Omental fat pad (tissue), 4 donors: ENCODE results near the gene RPAIN. TPM values are rescaled to one million over a fixed set of nuclear protein-coding genes. Genes with fewer than 3 reads are reported as not detected.
"Not testable (repeated sequence)": the region's sequence is repeated elsewhere in the genome, so short reads cannot be mapped to it uniquely, and the experiment has no call there.

Experiments used
- ATAC-seq: fragments of 150-250 bp; one replicate; pipeline ENCODE4 v1.9.1; 2016; ENCODE audit warnings: mild to moderate bottlenecking, moderate library complexity; ENCODE audit not compliant: low FRiP score
- DNase-seq: peaks from one replicate; pipeline ENCODE4 v3.0.0-alpha.2; 2019; ENCODE audit warnings: low spot score
- total RNA-seq, 4 donors: library from RNA; depleted of rRNA; stranded (reverse); fragments of >200 nt; gene quantifications; one replicate each; pipeline ENCODE4 v1.1.0, GENCODE V29; 2016
- TF ChIP-seq, protein P1 (sequence below), 3 donors: fragments of 450-650 bp; IDR thresholded peaks; one replicate each; pipeline ENCODE4 v1.5.1; 2016 to 2017; ENCODE audit warnings: antibody characterized with exemption in 3 of 3, mild to moderate bottlenecking in 3 of 3, moderate library complexity in 2 of 3

RPAIN gene
- total RNA-seq, 4 donors from 2014 or later: 27.9 to 44.8 (median 30.7) TPM

DNA sequence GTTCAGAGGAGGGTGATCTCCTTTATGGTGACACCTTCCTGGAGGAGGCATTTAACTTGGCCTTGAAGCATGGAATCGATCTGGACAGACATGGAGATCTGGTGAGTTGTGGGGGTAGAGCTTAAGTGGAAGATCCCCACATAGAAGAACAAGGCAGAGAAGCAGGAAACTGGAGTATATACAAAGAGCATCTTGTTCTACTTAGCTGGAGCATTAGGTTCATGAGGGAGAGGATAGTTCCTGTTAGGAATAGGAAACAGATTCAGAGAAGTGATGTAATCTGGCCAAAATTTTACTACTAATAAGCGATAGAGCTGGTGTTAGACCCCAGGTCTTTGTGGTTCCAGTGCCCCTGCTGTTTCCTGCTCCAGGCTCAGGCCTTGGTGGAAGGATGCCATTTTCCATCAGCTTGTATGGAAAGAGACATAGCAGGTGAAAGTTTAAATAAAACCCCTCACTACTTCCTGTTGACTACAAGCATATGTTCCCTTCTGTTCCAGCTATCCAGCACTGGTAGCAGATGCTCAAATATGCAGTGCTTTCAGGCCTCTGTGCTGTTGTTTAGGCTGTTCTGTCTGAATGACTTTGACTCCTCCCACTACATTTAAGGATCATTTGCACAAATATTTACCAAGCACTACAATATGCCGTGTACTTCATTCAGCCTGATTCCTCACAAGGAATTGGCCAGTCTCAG, 9.4 kb downstream of the RPAIN start:
- no peak for DNase-seq
- TF ChIP-seq, protein P1, sequence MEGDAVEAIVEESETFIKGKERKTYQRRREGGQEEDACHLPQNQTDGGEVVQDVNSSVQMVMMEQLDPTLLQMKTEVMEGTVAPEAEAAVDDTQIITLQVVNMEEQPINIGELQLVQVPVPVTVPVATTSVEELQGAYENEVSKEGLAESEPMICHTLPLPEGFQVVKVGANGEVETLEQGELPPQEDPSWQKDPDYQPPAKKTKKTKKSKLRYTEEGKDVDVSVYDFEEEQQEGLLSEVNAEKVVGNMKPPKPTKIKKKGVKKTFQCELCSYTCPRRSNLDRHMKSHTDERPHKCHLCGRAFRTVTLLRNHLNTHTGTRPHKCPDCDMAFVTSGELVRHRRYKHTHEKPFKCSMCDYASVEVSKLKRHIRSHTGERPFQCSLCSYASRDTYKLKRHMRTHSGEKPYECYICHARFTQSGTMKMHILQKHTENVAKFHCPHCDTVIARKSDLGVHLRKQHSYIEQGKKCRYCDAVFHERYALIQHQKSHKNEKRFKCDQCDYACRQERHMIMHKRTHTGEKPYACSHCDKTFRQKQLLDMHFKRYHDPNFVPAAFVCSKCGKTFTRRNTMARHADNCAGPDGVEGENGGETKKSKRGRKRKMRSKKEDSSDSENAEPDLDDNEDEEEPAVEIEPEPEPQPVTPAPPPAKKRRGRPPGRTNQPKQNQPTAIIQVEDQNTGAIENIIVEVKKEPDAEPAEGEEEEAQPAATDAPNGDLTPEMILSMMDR (IDR thresholded peaks at IDR 0.05): no peak
- no peak for ATAC-seq

DNA sequence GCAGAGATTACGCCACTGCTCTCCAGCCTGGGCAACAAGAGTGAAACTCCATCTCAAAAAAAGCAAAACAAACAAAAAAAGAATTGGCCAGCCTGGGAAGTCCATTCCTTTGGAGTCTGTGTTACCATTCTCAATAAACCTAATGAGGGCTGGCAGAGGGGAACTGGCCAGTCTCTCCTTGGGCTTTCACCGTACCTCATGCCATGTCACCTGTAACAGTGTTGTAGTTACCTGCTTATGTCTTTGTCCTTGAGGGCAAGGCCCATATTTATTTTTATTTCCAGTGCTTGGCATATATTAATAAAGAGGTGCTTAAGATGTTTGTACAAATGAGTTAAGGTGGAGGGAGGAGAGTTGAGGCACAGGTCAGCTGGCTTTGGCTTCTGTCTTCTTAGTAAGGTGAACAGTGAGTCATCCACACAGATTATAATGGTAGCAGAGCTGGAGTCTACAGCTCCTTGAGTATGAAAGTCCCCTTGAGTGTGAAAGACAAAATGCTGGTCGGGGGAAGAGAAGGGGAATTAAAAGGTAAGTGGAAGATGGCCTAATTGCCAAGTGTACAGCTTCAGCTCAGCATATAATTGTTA, 10.5 kb downstream of the RPAIN start:
- no peak for DNase-seq
- no peak for ATAC-seq
- TF ChIP-seq, protein P1 (IDR thresholded peaks at IDR 0.05): no peak

DNA sequence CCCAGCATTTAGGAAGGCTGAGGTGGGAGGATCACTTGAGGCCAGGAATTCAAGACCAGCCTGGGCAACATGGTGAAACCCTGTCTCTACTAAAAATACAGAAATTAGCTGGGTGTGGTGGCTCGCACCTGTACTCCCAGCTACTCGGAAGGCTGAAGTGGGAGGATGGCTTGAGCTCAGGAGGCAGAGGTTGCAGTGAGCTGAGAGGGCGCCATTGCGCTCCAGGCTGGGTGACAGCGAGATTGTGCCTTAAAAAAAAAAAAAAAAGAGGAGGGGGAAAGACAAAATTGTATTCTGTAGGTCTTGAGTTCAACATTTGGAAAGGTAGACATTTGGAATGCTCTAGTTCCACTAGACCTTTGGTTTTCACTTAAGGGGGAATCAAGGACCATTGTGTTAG, 11.3 kb downstream of the RPAIN start:
- not testable (repeated sequence) for DNase-seq, ATAC-seq

DNA sequence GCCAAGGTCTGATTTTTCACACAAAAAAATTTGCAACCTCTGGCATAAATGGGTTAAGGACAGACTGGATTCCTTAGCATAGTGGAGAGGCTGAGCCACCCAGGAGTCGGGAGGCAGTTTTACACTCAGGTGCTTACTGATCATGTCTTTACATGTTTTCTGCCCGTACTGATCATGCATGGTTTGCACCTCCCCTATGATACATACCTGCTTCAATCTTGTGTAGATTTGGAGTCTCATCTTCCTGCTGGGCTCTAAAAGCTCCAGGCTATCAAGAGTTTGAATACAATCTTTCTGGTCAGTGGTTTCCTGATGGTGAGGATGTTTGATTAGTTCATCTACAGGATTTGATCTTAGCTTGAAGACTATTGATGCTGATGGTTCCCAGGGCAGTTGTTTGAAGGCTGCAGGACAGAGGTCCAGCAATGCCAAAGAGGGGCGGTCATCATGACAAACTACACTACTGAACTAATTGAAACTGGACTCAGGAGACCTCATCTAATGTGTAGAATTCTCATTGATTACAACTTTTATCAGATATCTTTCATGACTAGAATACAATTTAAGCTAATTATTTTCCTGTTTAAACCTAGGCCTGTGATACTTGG, 12.1 kb downstream of the RPAIN start:
- TF ChIP-seq, protein P1 (IDR thresholded peaks at IDR 0.05): no peak
- no peak for ATAC-seq

DNA sequence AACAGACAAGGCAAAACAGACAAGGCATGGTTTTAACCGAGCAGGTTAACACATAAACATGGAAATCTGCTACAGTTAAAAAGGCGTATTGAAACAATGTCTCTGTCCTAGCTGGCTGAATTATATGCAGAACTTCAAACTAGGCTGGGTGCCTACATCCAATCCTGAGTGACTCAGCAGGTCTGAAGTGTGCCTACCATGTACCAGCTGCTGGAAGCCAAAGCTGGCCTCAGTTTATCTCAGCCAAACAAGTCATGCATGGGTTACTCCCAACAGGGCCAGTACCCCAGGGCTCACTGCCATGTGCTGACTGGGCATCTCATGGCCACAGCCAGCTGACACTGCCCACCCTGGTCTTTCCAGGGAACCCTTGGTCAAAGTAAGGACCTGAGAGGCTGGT, 15.0 kb downstream of the RPAIN start:
- TF ChIP-seq, protein P1 (IDR thresholded peaks at IDR 0.05): no peak
- DNase-seq (no peak), ATAC-seq (no peak)

More for the DNA sequence above, 12.1 kb downstream of the RPAIN start:
- no peak for DNase-seq

DNA sequence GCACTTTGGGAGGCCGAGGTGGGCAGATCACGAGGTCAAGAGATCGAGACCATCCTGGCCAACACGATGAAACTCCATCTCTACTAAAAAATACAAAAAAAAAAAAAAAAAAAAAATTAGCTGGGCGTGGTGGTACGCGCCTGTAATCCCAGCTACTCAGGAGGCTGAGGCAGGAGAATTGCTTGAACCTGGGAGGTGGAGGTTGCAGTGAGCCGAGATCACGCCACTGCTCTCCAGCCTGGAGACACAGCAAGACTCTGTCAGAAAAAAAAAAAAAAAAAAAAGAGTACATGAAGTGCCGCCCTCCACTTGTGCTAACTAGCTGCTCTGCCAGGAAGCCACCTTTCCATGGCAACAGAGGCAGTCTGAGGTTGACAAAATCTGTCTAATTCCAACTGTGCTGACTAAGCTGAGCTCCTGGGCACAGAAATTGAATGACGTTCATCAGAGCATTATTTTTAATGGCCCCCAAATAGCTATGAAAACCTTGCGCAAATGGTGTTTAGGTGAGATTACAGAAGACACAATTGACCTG, 15.9 kb downstream of the RPAIN start:
- DNase-seq, ATAC-seq: not testable (repeated sequence)

DNA sequence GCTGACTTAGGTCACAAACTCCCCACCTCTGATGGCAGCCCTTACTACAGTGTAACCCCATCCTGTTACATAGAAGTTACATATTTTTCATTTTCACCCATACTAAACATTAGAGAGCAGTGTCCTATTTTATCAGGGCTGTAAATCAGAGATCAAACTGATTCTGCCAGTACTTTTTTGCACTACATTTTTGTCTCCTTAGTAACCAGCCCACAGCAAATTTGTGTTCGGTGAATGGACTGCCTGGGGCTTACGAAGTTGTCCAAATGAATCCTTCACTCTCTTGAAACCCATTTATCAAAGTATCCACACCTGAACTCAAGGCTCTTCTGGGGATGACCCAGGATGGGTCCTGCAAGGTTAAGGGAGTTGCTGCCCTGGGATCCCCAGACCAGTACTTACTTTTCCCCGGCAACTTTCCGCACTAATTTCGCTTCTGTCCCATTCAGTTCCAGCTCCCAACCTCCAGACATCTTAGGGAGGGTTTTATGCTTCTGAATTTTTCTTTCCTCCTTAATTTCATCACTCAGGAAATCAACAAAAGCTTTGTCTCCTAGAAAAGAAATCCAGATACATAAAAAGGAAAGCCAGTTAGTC, 17.8 kb downstream of the RPAIN start:
- DNase-seq: no peak
- TF ChIP-seq, protein P1 (IDR thresholded peaks at IDR 0.05): no peak
- no peak for ATAC-seq
